Measurements from ENCODE around the gene CNOT2.

CNOT2 gene

GRCh38 chr12:70243510-70244371 lies 508 bp downstream of the CNOT2 start:
- peak; percentile 58 to 68 (median 59) for DNase-seq
- Mint-ChIP-seq H3K27me3 (no peaks in the 10 kb centered on the region), H3K27ac (peak overlapping the region; percentile 100), H3K4me3 (peak overlapping the region; percentile 95 to 98), H3K4me1 (ENCODE audit: low read depth in 2 of 2) (peaks cover 37 to 73% of the 10 kb centered on the region in 2 donors), H3K9me3 (no peaks in the 10 kb centered on the region), H3K36me3 (ENCODE audit: insufficient read depth) (peaks cover 55% of the 10 kb centered on the region)
- ATAC-seq (replicated peaks), result peak; percentile 61

- H3K27me3 Mint-ChIP-seq, result no peaks in the 10 kb centered on the region
- peaks cover 55% of the 10 kb centered on the region for H3K36me3 Mint-ChIP-seq (ENCODE audit: insufficient read depth)
- H3K4me3 Mint-ChIP-seq, result peak overlapping the region; percentile 95 to 98
Measured at GRCh38 chr12:70244409-70244808, 1.2 kb downstream of the CNOT2 start.

GRCh38 chr12:70245458-70245857 lies 2.2 kb downstream of the CNOT2 start:
- DNase-seq (no peak), ATAC-seq (replicated peaks) (no peak)
- Mint-ChIP-seq H3K9me3 (no peaks in the 10 kb centered on the region), H3K36me3 (ENCODE audit: insufficient read depth) (peaks cover 49% of the 10 kb centered on the region), H3K27ac (peak overlapping the region; percentile 9 to 67), H3K4me1 (ENCODE audit: low read depth in 2 of 2) (peaks cover 37 to 76% of the 10 kb centered on the region in 2 donors), H3K4me3 (peak overlapping the region in 1 of 2 donors; percentile 98), H3K27me3 (no peaks in the 10 kb centered on the region)

More at GRCh38 chr12:70244409-70244808, 1.2 kb downstream of the CNOT2 start:
- Mint-ChIP-seq H3K4me1 (ENCODE audit: low read depth in 2 of 2) (peaks cover 37 to 76% of the 10 kb centered on the region in 2 donors), H3K9me3 (no peaks in the 10 kb centered on the region), H3K27ac (peak overlapping the region; percentile 100)
- ATAC-seq (replicated peaks) (no peak), DNase-seq (no peak)

GRCh38 chr12:70246580-70246979 lies 3.3 kb downstream of the CNOT2 start:
- H3K9me3 Mint-ChIP-seq, result no peaks in the 10 kb centered on the region
- no peak for ATAC-seq (replicated peaks)
- DNase-seq, result no peak
- H3K4me1 Mint-ChIP-seq (ENCODE audit: low read depth in 2 of 2), result peaks cover 40 to 81% of the 10 kb centered on the region in 2 donors
- H3K27me3 Mint-ChIP-seq, result no peaks in the 10 kb centered on the region
- peaks cover 45% of the 10 kb centered on the region for H3K36me3 Mint-ChIP-seq (ENCODE audit: insufficient read depth)
- H3K4me3 Mint-ChIP-seq, result no peak overlapping the region
- H3K27ac Mint-ChIP-seq, result no peak overlapping the region

- Mint-ChIP-seq H3K4me1 (ENCODE audit: low read depth in 2 of 2) (peaks cover 35 to 73% of the 10 kb centered on the region in 2 donors), H3K36me3 (ENCODE audit: insufficient read depth) (peaks cover 41% of the 10 kb centered on the region), H3K27ac (no peak overlapping the region), H3K4me3 (peak overlapping the region in 1 of 2 donors; percentile 29), H3K27me3 (no peaks in the 10 kb centered on the region), H3K9me3 (no peaks in the 10 kb centered on the region)
- DNase-seq (no peak), ATAC-seq (replicated peaks) (no peak)
Measured at GRCh38 chr12:70247653-70248199, 4.5 kb downstream of the CNOT2 start.

GRCh38 chr12:70248876-70249275 lies 5.6 kb downstream of the CNOT2 start:
- DNase-seq (no peak), ATAC-seq (replicated peaks) (no peak)
- Mint-ChIP-seq H3K9me3 (no peaks in the 10 kb centered on the region), H3K4me1 (ENCODE audit: low read depth in 2 of 2) (peaks cover 34 to 82% of the 10 kb centered on the region in 2 donors), H3K27me3 (no peaks in the 10 kb centered on the region), H3K4me3 (no peak overlapping the region), H3K27ac (peak overlapping the region; percentile 26 to 44), H3K36me3 (ENCODE audit: insufficient read depth) (peaks cover 32% of the 10 kb centered on the region)

- H3K4me3 Mint-ChIP-seq, result no peak overlapping the region
- peaks cover 25% of the 10 kb centered on the region for H3K36me3 Mint-ChIP-seq (ENCODE audit: insufficient read depth)
Measured at GRCh38 chr12:70249903-70250302, 6.7 kb downstream of the CNOT2 start.

GRCh38 chr12:70251226-70251625 lies 8.0 kb downstream of the CNOT2 start:
- Mint-ChIP-seq H3K4me1 (ENCODE audit: low read depth in 2 of 2) (peaks cover 36 to 76% of the 10 kb centered on the region in 2 donors), H3K4me3 (no peak overlapping the region), H3K9me3 (no peaks in the 10 kb centered on the region), H3K36me3 (ENCODE audit: insufficient read depth) (peaks cover 15% of the 10 kb centered on the region), H3K27me3 (no peaks in the 10 kb centered on the region), H3K27ac (peak overlapping the region in 1 of 2 donors; percentile 39)
- ATAC-seq (replicated peaks) (no peak), DNase-seq (no peak)

More at GRCh38 chr12:70249903-70250302, 6.7 kb downstream of the CNOT2 start:
- ATAC-seq (replicated peaks), result no peak
- Mint-ChIP-seq H3K27me3 (no peaks in the 10 kb centered on the region), H3K4me1 (ENCODE audit: low read depth in 2 of 2) (peaks cover 31 to 82% of the 10 kb centered on the region in 2 donors), H3K27ac (peak overlapping the region in 1 of 2 donors; percentile 10), H3K9me3 (no peaks in the 10 kb centered on the region)
- no peak for DNase-seq

GRCh38 chr12:70251661-70252060 lies 8.4 kb downstream of the CNOT2 start:
- Mint-ChIP-seq H3K4me1 (ENCODE audit: low read depth in 2 of 2) (peaks cover 36 to 76% of the 10 kb centered on the region in 2 donors), H3K27me3 (no peaks in the 10 kb centered on the region), H3K4me3 (no peak overlapping the region), H3K9me3 (no peaks in the 10 kb centered on the region), H3K27ac (peak overlapping the region in 1 of 2 donors; percentile 39), H3K36me3 (ENCODE audit: insufficient read depth) (peaks cover 16% of the 10 kb centered on the region)
- DNase-seq, result no peak
- no peak for ATAC-seq (replicated peaks)

- Mint-ChIP-seq H3K27me3 (no peaks in the 10 kb centered on the region), H3K4me3 (no peak overlapping the region), H3K27ac (peak overlapping the region; percentile 38 to 61), H3K4me1 (ENCODE audit: low read depth in 2 of 2) (peaks cover 35 to 74% of the 10 kb centered on the region in 2 donors), H3K36me3 (ENCODE audit: insufficient read depth) (peaks cover 16% of the 10 kb centered on the region), H3K9me3 (no peaks in the 10 kb centered on the region)
- ATAC-seq (replicated peaks) (no peak), DNase-seq (no peak)
Measured at GRCh38 chr12:70252832-70253231, 9.6 kb downstream of the CNOT2 start.

- ATAC-seq (replicated peaks) (no peak), DNase-seq (no peak)
- Mint-ChIP-seq H3K27me3 (no peaks in the 10 kb centered on the region), H3K4me1 (ENCODE audit: low read depth in 2 of 2) (peaks cover 38 to 75% of the 10 kb centered on the region in 2 donors), H3K36me3 (ENCODE audit: insufficient read depth) (peaks cover 16% of the 10 kb centered on the region), H3K9me3 (no peaks in the 10 kb centered on the region), H3K27ac (peak overlapping the region; percentile 61 to 88), H3K4me3 (no peak overlapping the region)
Measured at GRCh38 chr12:70254225-70254624, 11.0 kb downstream of the CNOT2 start.

- peak overlapping the region in 1 of 2 donors; percentile 25 for H3K4me3 Mint-ChIP-seq
- H3K9me3 Mint-ChIP-seq, result no peaks in the 10 kb centered on the region
- no peak for ATAC-seq (replicated peaks)
- H3K36me3 Mint-ChIP-seq (ENCODE audit: insufficient read depth), result peaks cover 16% of the 10 kb centered on the region
- peak overlapping the region in 1 of 2 donors; percentile 88 for H3K27ac Mint-ChIP-seq
- peaks cover 43 to 77% of the 10 kb centered on the region in 2 donors for H3K4me1 Mint-ChIP-seq (ENCODE audit: low read depth in 2 of 2)
- H3K27me3 Mint-ChIP-seq, result no peaks in the 10 kb centered on the region
- DNase-seq, result no peak
Measured at GRCh38 chr12:70254846-70255245, 11.6 kb downstream of the CNOT2 start.

- Mint-ChIP-seq H3K9me3 (no peaks in the 10 kb centered on the region), H3K27me3 (no peaks in the 10 kb centered on the region), H3K4me1 (ENCODE audit: low read depth in 2 of 2) (peaks cover 44 to 76% of the 10 kb centered on the region in 2 donors), H3K27ac (no peak overlapping the region), H3K36me3 (ENCODE audit: insufficient read depth) (peaks cover 16% of the 10 kb centered on the region), H3K4me3 (peak overlapping the region in 1 of 2 donors; percentile 25)
- DNase-seq, result no peak
- no peak for ATAC-seq (replicated peaks)
Measured at GRCh38 chr12:70255311-70255710, 12.1 kb downstream of the CNOT2 start.

All from effector memory CD8-positive, alpha-beta T cell (primary cell).